ENCODE measurements around the gene EEF1G. TPM values are rescaled to one million over a fixed set of nuclear protein-coding genes. Genes with fewer than 3 reads are reported as not detected.

Gene EEF1G
- total and polyA plus RNA-seq, 2 of the 13 experiments (the other 11 are each of a cell fraction or from before 2014, with no cell fraction given) = 1,787 to 2,144 TPM

GRCh38 chr11:62599069-62599696, 25.5 kb upstream of the EEF1G start (continued):
- TF ChIP-seq ZNF574 (CRISPR knock-in tag; IDR thresholded peaks at IDR 0.05) (peak; percentile 82), ELK4 (CRISPR knock-in tag; IDR thresholded peaks at IDR 0.05; ENCODE audit: borderline replicate concordance) (no peak), ZNF709 (CRISPR knock-in tag; IDR thresholded peaks at IDR 0.05) (no peak), NCOA2 (CRISPR knock-in tag; IDR thresholded peaks at IDR 0.05) (peak; percentile 20; the same call in 1 of the 2 replicates), FOSL1 (CRISPR knock-in tag; IDR thresholded peaks at IDR 0.05; ENCODE audit: borderline replicate concordance) (no peak), HNRNPL (IDR thresholded peaks at IDR 0.05; ENCODE audit: low read depth, low read length) (no peak), ZNF296 (CRISPR knock-in tag; conservative IDR thresholded peaks at IDR 0.05) (no peak), IRX3 (CRISPR knock-in tag; IDR thresholded peaks at IDR 0.05; ENCODE audit: borderline replicate concordance, low read depth) (no peak), ZNF768 (CRISPR knock-in tag; IDR thresholded peaks at IDR 0.05) (no peak), ZNF652 (CRISPR knock-in tag; IDR thresholded peaks at IDR 0.05; ENCODE audit: borderline replicate concordance, low read depth) (peak; percentile 98), TFAP4 (IDR thresholded peaks at IDR 0.05; ENCODE audit: borderline replicate concordance, low read depth) (peak; percentile 69; the same call in 1 of the 2 replicates), ZNF160 (CRISPR knock-in tag; IDR thresholded peaks at IDR 0.05) (no peak), GLMP (CRISPR knock-in tag; IDR thresholded peaks at IDR 0.05; ENCODE audit: borderline replicate concordance) (no peak), NR3C1 (CRISPR knock-in tag; IDR thresholded peaks at IDR 0.05) (no peak), SOX6 (IDR thresholded peaks at IDR 0.05) (no peak), SOX6 (CRISPR knock-in tag; IDR thresholded peaks at IDR 0.05) (peak; percentile 86), ZNF335 (CRISPR knock-in tag; IDR thresholded peaks at IDR 0.05) (no peak), JARID2 (CRISPR knock-in tag; IDR thresholded peaks at IDR 0.05; ENCODE audit: insufficient replicate concordance) (no peak), TGIF2 (CRISPR knock-in tag; IDR thresholded peaks at IDR 0.05) (peak; percentile 77; the same call in 1 of the 2 replicates), CC2D1A (CRISPR knock-in tag; IDR thresholded peaks at IDR 0.05) (no peak), HMG20A (CRISPR knock-in tag; IDR thresholded peaks at IDR 0.05; ENCODE audit: borderline replicate concordance) (no peak), NFE2L2 (IDR thresholded peaks at IDR 0.05; ENCODE audit: low read length) (no peak), ZNF549 (CRISPR knock-in tag; IDR thresholded peaks at IDR 0.05) (no peak), BCL3 (CRISPR knock-in tag; IDR thresholded peaks at IDR 0.05) (no peak), KDM3A (CRISPR knock-in tag; IDR thresholded peaks at IDR 0.05; ENCODE audit: low read depth) (no peak), EED (CRISPR knock-in tag; IDR thresholded peaks at IDR 0.05) (no peak)

All from HepG2 (cell line).